ENCODE results near the gene SMIM1. TPM values are rescaled to one million over a fixed set of nuclear protein-coding genes. Genes with fewer than 3 reads are reported as not detected.

The SMIM1 gene
- total RNA-seq, 4 donors from 2014 or later, result 1.5 to 5.3 TPM; not detected in 2

DNA sequence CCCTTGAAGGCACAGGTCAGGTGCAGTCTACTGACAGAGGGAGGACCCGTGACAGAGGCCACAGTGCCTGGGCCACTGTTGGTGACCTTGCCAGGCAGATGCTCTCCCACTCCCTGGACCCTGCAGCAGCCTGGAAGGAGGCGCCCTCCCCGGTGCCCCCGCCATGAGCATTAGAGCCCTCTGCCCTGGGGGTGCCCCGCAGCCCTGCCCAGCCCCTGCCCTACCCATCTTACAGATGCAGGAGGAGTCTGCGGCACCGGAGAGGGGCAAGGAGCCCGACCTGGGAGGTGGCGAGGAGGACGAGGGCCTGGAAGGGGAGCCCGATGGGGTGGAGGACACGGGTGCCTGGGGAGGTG is 9.7 kb upstream of the SMIM1 start:
- H3K4me3 ChIP-seq, result no peak overlapping the region
- no peak overlapping the region for H3K27ac ChIP-seq
- DNase-seq, result no peak
- 62 to 65% methylated on average over 5 of the region's 12 CpGs for WGBS, 2 donors
- H3K36me3 ChIP-seq, result no peaks in the 10 kb centered on the region
- no peaks in the 10 kb centered on the region for H3K4me1 ChIP-seq
- H3K27me3 ChIP-seq, result peaks cover 0 to 64% (median 0%) of the 10 kb centered on the region in 4 donors
- TF ChIP-seq POLR2A (IDR thresholded peaks at IDR 0.05), result no peak
- TF ChIP-seq, protein P1, sequence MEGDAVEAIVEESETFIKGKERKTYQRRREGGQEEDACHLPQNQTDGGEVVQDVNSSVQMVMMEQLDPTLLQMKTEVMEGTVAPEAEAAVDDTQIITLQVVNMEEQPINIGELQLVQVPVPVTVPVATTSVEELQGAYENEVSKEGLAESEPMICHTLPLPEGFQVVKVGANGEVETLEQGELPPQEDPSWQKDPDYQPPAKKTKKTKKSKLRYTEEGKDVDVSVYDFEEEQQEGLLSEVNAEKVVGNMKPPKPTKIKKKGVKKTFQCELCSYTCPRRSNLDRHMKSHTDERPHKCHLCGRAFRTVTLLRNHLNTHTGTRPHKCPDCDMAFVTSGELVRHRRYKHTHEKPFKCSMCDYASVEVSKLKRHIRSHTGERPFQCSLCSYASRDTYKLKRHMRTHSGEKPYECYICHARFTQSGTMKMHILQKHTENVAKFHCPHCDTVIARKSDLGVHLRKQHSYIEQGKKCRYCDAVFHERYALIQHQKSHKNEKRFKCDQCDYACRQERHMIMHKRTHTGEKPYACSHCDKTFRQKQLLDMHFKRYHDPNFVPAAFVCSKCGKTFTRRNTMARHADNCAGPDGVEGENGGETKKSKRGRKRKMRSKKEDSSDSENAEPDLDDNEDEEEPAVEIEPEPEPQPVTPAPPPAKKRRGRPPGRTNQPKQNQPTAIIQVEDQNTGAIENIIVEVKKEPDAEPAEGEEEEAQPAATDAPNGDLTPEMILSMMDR (IDR thresholded peaks at IDR 0.05), result no peak
- no peaks in the 10 kb centered on the region for H3K9me3 ChIP-seq
- intact Hi-C loops (cut with DNase I), result no loop called here

DNA sequence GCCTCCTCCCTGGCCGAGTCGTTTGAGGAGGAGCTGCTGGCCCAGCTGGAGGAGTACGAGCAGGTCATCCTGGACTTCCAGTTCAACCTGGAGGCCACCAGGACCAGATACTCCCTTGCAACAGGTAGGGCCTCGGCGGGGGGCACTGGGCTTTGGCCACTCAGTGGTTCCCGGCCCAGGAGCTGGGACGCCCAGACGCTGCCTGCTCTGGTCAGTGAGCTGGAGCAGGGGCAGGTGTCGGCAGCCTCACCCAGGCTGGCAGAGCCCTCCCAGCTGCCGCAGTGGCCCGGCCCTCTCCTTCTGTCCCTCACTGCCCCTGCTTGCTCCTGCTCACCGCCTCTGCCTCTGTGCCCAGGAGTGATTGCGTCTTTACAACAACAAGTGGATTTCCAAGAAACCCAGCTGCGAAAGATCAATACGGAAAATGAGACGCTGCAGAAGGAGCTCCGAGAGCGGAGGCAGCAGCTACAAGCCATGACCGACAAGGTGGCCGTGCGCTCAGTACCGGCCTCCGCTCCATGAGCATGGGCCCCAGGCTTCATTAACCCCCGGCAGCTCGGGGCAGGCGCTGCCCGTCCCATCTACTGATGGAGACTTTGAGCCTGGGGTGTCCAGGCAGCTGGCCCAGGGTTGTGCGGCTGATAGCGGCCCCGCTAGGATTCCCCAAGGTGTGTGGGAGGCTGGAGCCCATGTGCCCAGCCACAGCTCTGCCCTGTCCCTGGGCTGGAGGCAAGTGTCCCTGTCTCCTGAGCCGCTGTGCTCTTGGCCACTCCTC is 9.0 kb upstream of the SMIM1 start:
- Histone ChIP-seq H3K4me3 (no peak overlapping the region), H3K27ac (no peak overlapping the region), H3K9me3 (no peaks in the 10 kb centered on the region), H3K27me3 (peaks cover 0 to 61% (median 0%) of the 10 kb centered on the region in 4 donors), H3K36me3 (no peaks in the 10 kb centered on the region), H3K4me1 (no peaks in the 10 kb centered on the region)
- DNase-seq, result no peak
- intact Hi-C loops (cut with DNase I), result no loop called here
- 77 to 78% methylated on average over 7 to 15 of the region's 31 CpGs for WGBS, 2 donors
- no peak for TF ChIP-seq POLR2A (IDR thresholded peaks at IDR 0.05)
- TF ChIP-seq, protein P1 (IDR thresholded peaks at IDR 0.05), result no peak

DNA sequence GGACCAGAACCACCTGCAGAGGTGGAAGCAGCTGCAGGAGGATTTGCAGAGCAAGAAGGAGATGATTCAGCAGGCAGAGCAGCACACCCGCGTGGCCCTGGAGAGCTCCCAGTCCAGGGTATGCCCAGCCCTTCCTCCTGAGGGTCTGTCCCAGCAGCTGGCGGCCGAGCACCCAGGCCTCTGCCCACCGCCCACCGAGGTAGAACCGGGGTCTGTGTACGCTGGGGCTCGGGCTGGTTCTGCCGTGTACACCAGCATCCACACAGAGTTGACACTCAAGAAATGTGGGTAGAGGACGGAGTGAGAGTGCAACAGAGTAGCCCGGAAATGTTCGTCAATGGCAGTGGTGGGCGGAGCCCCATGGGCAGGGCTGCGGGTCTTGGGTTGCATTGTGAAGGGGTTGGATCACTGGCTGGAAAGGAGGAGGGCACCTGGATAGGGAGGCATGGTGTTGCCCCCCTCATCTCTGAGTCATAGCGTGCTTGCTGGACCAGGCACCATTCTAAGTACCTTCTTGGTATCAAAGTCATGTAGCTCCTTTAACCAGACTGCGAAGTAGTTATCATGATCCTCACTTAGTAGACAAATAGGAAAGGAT is 5.1 kb upstream of the SMIM1 start:
- Histone ChIP-seq H3K27ac (no peak overlapping the region), H3K27me3 (peaks cover 0 to 58% (median 0%) of the 10 kb centered on the region in 4 donors), H3K9me3 (no peaks in the 10 kb centered on the region), H3K4me3 (no peak overlapping the region), H3K4me1 (peaks cover 8 to 14% (median 9%) of the 10 kb centered on the region in 3 donors), H3K36me3 (no peaks in the 10 kb centered on the region)
- WGBS, 2 donors, result 87 to 96% methylated on average over 4 to 13 of the region's 17 CpGs
- TF ChIP-seq, protein P1 (IDR thresholded peaks at IDR 0.05), result no peak
- no peak for TF ChIP-seq POLR2A (IDR thresholded peaks at IDR 0.05)
- DNase-seq, result no peak
- intact Hi-C loops (cut with DNase I), result no loop called here

DNA sequence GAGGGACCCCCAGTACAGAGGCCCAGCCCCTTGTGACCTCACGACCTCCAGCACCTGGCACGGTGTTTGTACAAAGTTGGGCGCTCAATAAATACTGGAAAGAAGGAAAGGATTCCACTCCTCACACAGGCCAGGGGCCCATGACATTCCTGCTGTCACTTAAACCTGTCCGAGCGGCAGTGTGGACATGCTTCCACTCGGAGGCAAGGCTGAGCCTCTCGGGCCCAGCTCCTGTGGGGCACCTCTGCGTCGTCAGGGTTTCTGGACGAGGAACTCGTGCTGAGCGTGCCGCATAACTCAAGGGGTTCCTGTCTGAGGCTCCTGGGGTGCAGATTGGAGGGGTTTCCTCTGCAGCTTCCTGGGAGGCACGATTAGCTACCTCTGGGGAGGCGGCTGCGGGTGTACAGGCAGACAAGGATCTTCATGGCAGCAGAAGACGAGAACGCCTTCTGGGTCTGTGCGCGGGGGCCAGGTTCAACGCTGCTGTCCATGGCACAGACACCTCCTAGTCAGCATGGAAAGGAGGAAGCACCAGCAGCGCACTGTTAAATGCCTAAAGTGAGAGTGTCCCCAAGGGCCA is 3.6 kb upstream of the SMIM1 start:
- peaks cover 0 to 48% (median 0%) of the 10 kb centered on the region in 4 donors for H3K27me3 ChIP-seq
- intact Hi-C loops (cut with DNase I), result no loop called here
- peaks cover 16 to 29% (median 18%) of the 10 kb centered on the region in 3 donors for H3K4me1 ChIP-seq
- 77 to 97% methylated on average over 4 to 6 of the region's 22 CpGs for WGBS, 2 donors
- no peak overlapping the region for H3K4me3 ChIP-seq
- DNase-seq, result no peak
- TF ChIP-seq, protein P1 (IDR thresholded peaks at IDR 0.05), result no peak
- no peak for TF ChIP-seq POLR2A (IDR thresholded peaks at IDR 0.05)
- no peaks in the 10 kb centered on the region for H3K36me3 ChIP-seq
- no peak overlapping the region for H3K27ac ChIP-seq
- no peaks in the 10 kb centered on the region for H3K9me3 ChIP-seq
